ENCODE measurements around the gene ANKRD31. TPM values are rescaled to one million over a fixed set of nuclear protein-coding genes. Genes with fewer than 3 reads are reported as not detected.

Gene ANKRD31
- total RNA-seq, 1 experiment from 2014 or later, result 0.15 TPM

DNA sequence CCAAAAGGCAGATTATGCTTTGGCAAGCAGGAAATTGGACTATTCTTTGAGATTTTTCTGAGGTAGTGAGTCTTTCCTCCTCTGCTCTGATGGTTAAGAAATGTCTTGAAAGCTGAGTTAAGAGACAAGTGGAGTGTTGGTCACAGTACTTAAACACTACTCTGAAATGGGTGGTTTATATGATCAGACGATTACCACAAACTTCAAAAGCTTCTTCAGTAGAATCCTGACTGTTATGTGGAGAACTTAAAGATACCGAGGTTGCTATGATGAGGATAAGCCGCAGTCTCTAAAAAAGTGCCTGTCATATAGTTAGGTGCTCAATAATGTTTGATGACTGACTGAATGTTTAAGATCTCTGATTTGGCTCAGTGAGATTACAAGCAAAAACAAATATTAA is 208.6 kb downstream of the ANKRD31 start:
- POLR2A ChIA-PET (ENCODE audit: low non-redundant PET), result no interaction called here
- H3K36me3 ChIP-seq (ENCODE audit: insufficient read depth, low read length, poor library complexity, severe bottlenecking), result no peaks in the 10 kb centered on the region
- no peak overlapping the region for H3K27ac ChIP-seq (ENCODE audit: low read depth, low read length, poor library complexity, severe bottlenecking)
- BruUV-seq (replicated peaks), result no TSS peak
- CTCF ChIA-PET, result no interaction called here
- no peaks in the 10 kb centered on the region for H3K4me1 ChIP-seq (ENCODE audit: insufficient read depth, low read length, poor library complexity, severe bottlenecking)
- no peak overlapping the region for H3K4me3 ChIP-seq (ENCODE audit: low read depth, low read length, poor library complexity, severe bottlenecking)
- intact Hi-C loops (cut with micrococcal nuclease; ENCODE audit: unreplicated experiment), result no loop called here
- H3K9me3 ChIP-seq (ENCODE audit: low read depth, low read length, poor library complexity, severe bottlenecking), result no peaks in the 10 kb centered on the region
- no peaks in the 10 kb centered on the region for H3K27me3 ChIP-seq (replicated peaks; ENCODE audit: insufficient read depth, low read depth, low read length, poor library complexity)
- DNase-seq (ENCODE audit: low spot score), result no peak
- TF ChIP-seq EZH2 (IDR thresholded peaks at IDR 0.05; ENCODE audit: borderline replicate concordance, low read depth, low read length, poor library complexity, severe bottlenecking), result no peak
- TF ChIP-seq, protein P1, sequence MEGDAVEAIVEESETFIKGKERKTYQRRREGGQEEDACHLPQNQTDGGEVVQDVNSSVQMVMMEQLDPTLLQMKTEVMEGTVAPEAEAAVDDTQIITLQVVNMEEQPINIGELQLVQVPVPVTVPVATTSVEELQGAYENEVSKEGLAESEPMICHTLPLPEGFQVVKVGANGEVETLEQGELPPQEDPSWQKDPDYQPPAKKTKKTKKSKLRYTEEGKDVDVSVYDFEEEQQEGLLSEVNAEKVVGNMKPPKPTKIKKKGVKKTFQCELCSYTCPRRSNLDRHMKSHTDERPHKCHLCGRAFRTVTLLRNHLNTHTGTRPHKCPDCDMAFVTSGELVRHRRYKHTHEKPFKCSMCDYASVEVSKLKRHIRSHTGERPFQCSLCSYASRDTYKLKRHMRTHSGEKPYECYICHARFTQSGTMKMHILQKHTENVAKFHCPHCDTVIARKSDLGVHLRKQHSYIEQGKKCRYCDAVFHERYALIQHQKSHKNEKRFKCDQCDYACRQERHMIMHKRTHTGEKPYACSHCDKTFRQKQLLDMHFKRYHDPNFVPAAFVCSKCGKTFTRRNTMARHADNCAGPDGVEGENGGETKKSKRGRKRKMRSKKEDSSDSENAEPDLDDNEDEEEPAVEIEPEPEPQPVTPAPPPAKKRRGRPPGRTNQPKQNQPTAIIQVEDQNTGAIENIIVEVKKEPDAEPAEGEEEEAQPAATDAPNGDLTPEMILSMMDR (conservative IDR thresholded peaks at IDR 0.05; ENCODE audit: low read depth, low read length), result no peak

DNA sequence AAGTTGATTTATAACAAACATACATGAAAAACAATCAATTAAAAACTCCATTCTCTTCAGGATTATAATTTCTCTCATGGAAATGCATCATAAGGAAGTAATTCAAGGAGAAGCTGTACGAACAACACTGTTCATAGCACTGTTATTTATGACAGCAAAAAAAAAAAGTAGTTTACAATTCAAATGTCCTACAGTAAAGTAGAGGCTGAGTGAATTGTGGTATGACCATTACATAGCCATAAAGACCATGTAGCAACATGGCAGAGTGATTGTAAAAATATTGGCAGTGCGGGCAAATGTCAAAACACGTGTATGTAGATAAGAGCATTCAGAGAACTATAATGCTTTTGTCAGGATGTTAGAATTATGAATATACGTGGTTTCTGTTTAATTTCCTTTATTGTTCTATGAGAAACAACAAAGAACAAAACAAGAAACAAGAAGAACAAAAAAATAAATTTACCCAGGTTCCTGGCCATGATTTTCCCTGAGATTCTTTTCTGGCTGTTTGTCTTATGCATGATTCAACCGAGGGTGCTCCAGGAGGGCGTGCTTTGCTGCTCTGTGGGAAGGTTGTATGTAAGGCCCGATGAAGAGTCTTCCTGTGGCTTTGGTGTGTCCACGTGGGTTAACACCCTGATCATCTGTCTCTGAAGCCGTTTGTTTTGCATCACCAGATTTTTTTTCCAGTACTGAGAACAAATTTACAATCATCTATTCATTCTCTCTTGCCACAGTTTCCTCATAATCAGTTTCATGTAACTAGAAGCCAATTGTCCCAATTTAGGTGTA is 213.1 kb downstream of the ANKRD31 start:
- Histone ChIP-seq H3K4me3 (ENCODE audit: low read depth, low read length, poor library complexity, severe bottlenecking) (no peak overlapping the region), H3K27me3 (replicated peaks; ENCODE audit: insufficient read depth, low read depth, low read length, poor library complexity) (no peaks in the 10 kb centered on the region), H3K9me3 (ENCODE audit: low read depth, low read length, poor library complexity, severe bottlenecking) (no peaks in the 10 kb centered on the region), H3K27ac (ENCODE audit: low read depth, low read length, poor library complexity, severe bottlenecking) (no peak overlapping the region), H3K36me3 (ENCODE audit: insufficient read depth, low read length, poor library complexity, severe bottlenecking) (no peaks in the 10 kb centered on the region), H3K4me1 (ENCODE audit: insufficient read depth, low read length, poor library complexity, severe bottlenecking) (peaks cover 4% of the 10 kb centered on the region)
- DNase-seq (ENCODE audit: low spot score), result no peak
- POLR2A ChIA-PET (ENCODE audit: low non-redundant PET), result no interaction called here
- no TSS peak for BruUV-seq (replicated peaks)
- intact Hi-C loops (cut with micrococcal nuclease; ENCODE audit: unreplicated experiment), result no loop called here
- CTCF ChIA-PET, result no interaction called here
- TF ChIP-seq EZH2 (IDR thresholded peaks at IDR 0.05; ENCODE audit: borderline replicate concordance, low read depth, low read length, poor library complexity, severe bottlenecking), result no peak
- TF ChIP-seq, protein P1 (conservative IDR thresholded peaks at IDR 0.05; ENCODE audit: low read depth, low read length), result no peak

DNA sequence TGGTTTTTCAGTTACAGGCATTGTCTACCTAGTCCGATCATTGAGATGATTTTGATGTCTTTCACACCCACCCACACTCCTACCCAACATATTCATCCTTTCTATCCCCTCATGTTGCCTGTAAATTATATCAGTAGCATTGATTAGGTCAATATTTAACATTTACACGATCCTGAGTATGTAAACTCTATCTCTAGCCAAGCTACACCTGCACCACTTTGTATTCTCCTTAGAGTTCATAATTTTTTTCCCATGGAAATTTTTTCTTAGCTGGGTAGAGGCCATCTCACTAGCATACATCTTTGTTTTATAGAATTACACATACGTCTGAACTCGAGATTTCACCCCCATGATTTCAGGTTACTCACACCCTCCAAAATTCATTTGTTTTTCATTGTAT is 214.9 kb downstream of the ANKRD31 start:
- CTCF ChIA-PET, result no interaction called here
- DNase-seq (ENCODE audit: low spot score), result no peak
- intact Hi-C loops (cut with micrococcal nuclease; ENCODE audit: unreplicated experiment), result no loop called here

More for the DNA sequence above, 214.9 kb downstream of the ANKRD31 start:
- Histone ChIP-seq H3K9me3 (ENCODE audit: low read depth, low read length, poor library complexity, severe bottlenecking) (no peaks in the 10 kb centered on the region), H3K36me3 (ENCODE audit: insufficient read depth, low read length, poor library complexity, severe bottlenecking) (no peaks in the 10 kb centered on the region), H3K27me3 (replicated peaks; ENCODE audit: insufficient read depth, low read depth, low read length, poor library complexity) (no peaks in the 10 kb centered on the region), H3K4me3 (ENCODE audit: low read depth, low read length, poor library complexity, severe bottlenecking) (no peak overlapping the region), H3K4me1 (ENCODE audit: insufficient read depth, low read length, poor library complexity, severe bottlenecking) (peaks cover 4% of the 10 kb centered on the region), H3K27ac (ENCODE audit: low read depth, low read length, poor library complexity, severe bottlenecking) (no peak overlapping the region)
- TF ChIP-seq, protein P1 (conservative IDR thresholded peaks at IDR 0.05; ENCODE audit: low read depth, low read length), result no peak
- TF ChIP-seq EZH2 (IDR thresholded peaks at IDR 0.05; ENCODE audit: borderline replicate concordance, low read depth, low read length, poor library complexity, severe bottlenecking), result no peak
- BruUV-seq (replicated peaks), result no TSS peak
- POLR2A ChIA-PET (ENCODE audit: low non-redundant PET), result no interaction called here

Measured in A673 (cell line).